Stimulated activated CD4-positive, alpha-beta T cell treated with anti-CD3 and anti-CD28 coated beads, Interleukin-4, amount 100 ng/mL, for 24 hours (primary cell): ENCODE results near the gene ATP8A1.
A peak's percentile ranks its signal among the peaks of the same experiment; 100 is the strongest.
"Not testable (repeated sequence)": the region's sequence is repeated elsewhere in the genome, so short reads cannot be mapped to it uniquely, and the experiment has no call there.

Experiments used
- DNase-seq: peaks from one replicate; pipeline ENCODE4 v3.0.0-alpha.2; 2020

Gene ATP8A1

GRCh38 chr4:42656944-42657792 is at the start of gene ATP8A1:
Gene ATP8A1, minus strand, starts transcription at chr4:42657105. Its CDS starts 232 bp downstream, at chr4:42656873.
- DNase-seq, result peak; percentile 93

- DNase-seq, result no peak
These were observed 49.2 kb upstream of the ATP8A1 start for GRCh38 chr4:42706086-42706485.

- no peak for DNase-seq
These were observed 46.9 kb upstream of the ATP8A1 start for GRCh38 chr4:42703813-42704212.

- no peak for DNase-seq
These were observed 46.0 kb upstream of the ATP8A1 start for GRCh38 chr4:42702895-42703294.

- DNase-seq, result not testable (repeated sequence)
These were observed 44.9 kb upstream of the ATP8A1 start for GRCh38 chr4:42701780-42702179.

GRCh38 chr4:42690537-42690936 is 33.6 kb upstream of the ATP8A1 start:
- DNase-seq, result no peak

GRCh38 chr4:42683393-42683792 is 26.5 kb upstream of the ATP8A1 start:
- DNase-seq, result no peak

GRCh38 chr4:42678512-42678911 is 21.6 kb upstream of the ATP8A1 start:
- no peak for DNase-seq

GRCh38 chr4:42676066-42676951 is 19.4 kb upstream of the ATP8A1 start:
- DNase-seq, result no peak

GRCh38 chr4:42673082-42673425 is 16.1 kb upstream of the ATP8A1 start:
- peak; percentile 11 for DNase-seq

- DNase-seq, result no peak
These were observed 15.6 kb upstream of the ATP8A1 start for GRCh38 chr4:42672359-42673081.

GRCh38 chr4:42671431-42672194 is 14.7 kb upstream of the ATP8A1 start:
- peak; percentile 21 for DNase-seq

- no peak for DNase-seq
These were observed 1.4 kb upstream of the ATP8A1 start for GRCh38 chr4:42658261-42658660.

GRCh38 chr4:42656679-42656943 is 294 bp downstream of the ATP8A1 start:
- DNase-seq, result no peak

- DNase-seq, result peak; percentile 40
These were observed 805 bp downstream of the ATP8A1 start for GRCh38 chr4:42655921-42656678.

GRCh38 chr4:42655269-42655637 is 1.7 kb downstream of the ATP8A1 start:
- DNase-seq, result no peak

GRCh38 chr4:42654631-42655268 is 2.2 kb downstream of the ATP8A1 start:
- DNase-seq, result peak; percentile 13

GRCh38 chr4:42653626-42654560 is 3.0 kb downstream of the ATP8A1 start:
- no peak for DNase-seq

- DNase-seq, result not testable (repeated sequence)
These were observed 4.2 kb downstream of the ATP8A1 start for GRCh38 chr4:42652529-42653231.

- no peak for DNase-seq
These were observed 7.0 kb downstream of the ATP8A1 start for GRCh38 chr4:42649870-42650269.
